ENCODE measurements around the gene ZNF488. TPM values are rescaled to one million over a fixed set of nuclear protein-coding genes. Genes with fewer than 3 reads are reported as not detected.

ZNF488 gene
- total RNA-seq, 1 donor: not detected

DNA sequence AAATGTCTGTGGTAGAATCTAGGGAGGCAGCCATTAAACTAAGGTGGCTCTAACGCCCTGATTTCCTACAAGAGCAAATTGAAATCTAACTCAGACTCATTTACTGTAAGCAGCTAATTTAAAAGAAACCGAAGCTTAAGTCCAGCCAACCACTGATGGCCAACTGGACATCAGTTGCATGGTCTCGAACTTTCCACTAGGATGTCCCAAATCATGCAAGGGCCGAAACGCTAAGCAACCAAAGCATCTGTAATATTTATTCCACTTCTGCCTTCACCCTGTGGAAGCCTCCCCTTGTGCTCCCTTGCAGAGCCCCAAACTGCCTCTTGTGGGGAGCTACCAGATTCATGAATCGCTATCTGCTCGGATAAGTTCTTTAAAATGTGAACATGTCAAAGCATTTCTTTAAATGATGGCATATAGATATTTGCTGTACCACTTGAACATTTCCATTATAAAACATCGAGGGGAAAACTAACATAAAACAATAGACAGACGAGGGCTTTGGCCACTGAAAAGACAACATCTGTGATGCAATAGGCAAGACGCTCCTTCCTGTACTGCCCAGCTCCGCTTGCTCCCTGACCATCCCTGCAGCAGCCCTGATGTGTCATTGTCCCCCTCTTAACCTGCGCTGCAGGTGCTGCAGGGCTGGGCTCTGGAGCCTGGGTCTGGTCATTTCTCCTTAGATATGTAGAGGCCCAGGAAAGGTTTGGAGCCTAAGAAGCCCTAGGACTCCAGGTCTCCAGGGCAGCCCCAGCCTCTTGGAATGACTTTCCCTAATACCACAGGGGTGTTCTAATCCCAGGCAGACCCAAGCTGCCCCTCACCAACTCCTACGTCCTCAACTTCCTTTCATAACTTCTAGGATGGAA lies 38.9 kb downstream of the ZNF488 start:
- no peaks in the 10 kb centered on the region for H3K4me1 ChIP-seq (ENCODE audit: insufficient read depth, low read length)
- no peaks in the 10 kb centered on the region for H3K9me3 ChIP-seq (ENCODE audit: low read depth, low read length)
- no peaks in the 10 kb centered on the region for H3K27me3 ChIP-seq (ENCODE audit: insufficient read depth, low read length)
- no peak overlapping the region for H3K4me3 ChIP-seq (ENCODE audit: low read length)

DNA sequence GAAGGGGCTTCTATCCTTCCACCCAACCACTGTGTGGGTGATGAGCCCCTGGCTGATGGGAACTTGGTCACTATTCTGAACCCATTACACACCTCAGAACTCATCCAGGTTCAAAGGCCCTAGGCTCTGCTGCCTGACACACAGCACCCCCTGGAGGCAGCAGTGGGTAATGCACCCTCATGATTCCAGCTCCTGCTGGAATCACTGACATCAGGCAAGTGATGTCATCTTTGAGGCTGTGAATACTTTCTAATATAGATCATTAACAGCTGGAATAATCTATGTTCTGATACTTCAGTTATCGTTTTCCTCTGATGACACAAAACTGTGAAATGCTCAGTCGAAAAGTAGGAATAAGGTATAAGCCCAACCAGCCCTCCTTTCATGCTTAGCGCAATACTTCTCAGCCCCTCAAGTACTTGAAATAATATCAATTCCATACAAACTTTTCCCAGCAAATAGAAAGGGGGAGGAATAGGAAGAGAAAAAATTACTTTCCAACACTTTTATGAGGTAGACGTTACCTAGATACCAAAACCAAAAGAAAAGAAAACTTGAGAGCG lies 43.4 kb downstream of the ZNF488 start:
- Histone ChIP-seq H3K4me3 (ENCODE audit: low read length) (no peak overlapping the region), H3K27me3 (ENCODE audit: insufficient read depth, low read length) (no peaks in the 10 kb centered on the region), H3K4me1 (ENCODE audit: insufficient read depth, low read length) (no peaks in the 10 kb centered on the region), H3K9me3 (ENCODE audit: low read depth, low read length) (no peaks in the 10 kb centered on the region)

DNA sequence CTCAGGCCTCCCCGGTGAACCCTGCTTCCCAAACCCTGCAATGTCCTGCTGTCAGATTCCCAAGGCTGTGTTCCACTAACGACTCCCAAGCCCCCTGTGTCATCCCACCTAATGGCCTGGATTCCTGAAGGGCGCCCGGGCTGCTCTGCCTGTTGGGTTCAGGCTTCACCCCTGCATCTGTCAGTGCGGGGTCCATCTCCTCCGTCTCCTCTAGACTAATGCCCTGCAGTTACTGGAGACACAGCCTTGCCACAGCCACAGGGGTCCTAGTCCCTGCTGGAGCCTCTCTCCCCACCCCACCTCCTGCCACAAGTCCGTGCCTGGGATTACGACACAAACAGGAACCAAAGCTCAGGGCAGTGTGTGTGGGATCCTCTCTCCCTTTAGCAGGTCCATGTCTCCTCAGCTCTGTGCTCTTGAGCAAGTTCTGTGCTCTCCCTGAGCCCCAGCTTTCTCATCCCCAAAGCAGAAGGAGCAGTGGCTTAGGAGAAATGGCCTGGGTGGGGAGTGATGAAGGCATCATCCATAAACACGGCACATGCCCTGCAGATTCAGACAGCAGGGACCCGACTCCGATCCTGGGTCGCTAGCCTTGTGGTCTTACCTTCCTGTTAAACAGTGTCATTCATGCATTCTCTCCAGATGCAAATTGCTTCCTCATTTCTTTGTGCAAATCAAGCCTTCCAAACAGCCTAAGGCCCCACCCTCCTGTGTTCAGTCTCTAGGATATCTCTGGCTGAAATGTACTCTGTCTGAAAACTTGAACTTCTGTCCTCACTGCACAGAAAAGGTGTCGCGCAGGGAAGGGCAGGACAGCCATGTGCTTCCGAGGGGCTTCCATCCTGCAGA lies 44.1 kb downstream of the ZNF488 start:
- H3K9me3 ChIP-seq (ENCODE audit: low read depth, low read length): no peaks in the 10 kb centered on the region
- no peaks in the 10 kb centered on the region for H3K27me3 ChIP-seq (ENCODE audit: insufficient read depth, low read length)
- H3K4me1 ChIP-seq (ENCODE audit: insufficient read depth, low read length): no peaks in the 10 kb centered on the region
- no peak overlapping the region for H3K4me3 ChIP-seq (ENCODE audit: low read length)

DNA sequence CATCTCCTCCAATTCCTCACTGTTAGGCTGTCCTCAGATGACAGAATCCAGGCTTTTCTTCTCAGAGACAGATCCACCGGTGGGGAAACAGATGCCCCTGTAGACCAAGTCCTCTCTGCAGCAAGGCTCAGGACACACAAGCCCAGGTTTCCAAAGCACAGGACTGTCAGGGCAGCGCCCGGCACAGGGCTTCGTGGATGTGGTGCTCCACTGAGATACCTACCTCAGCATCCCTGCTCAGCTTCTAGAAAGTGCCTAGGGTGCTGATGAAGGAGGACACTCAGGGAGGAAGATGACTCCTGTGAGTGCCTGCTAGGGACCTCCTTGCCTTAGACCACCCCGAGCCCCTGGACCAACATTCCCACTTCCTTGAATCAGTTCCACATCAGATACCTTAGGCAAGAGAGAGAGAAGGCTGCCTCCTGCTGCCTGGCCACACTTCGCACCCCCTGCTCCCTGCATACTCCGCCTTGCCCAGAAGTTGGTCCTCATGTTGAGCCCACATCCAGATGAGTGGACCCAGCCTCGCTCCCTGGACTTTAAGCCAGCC lies 44.8 kb downstream of the ZNF488 start:
- Histone ChIP-seq H3K27me3 (ENCODE audit: insufficient read depth, low read length) (no peaks in the 10 kb centered on the region), H3K9me3 (ENCODE audit: low read depth, low read length) (no peaks in the 10 kb centered on the region), H3K4me1 (ENCODE audit: insufficient read depth, low read length) (no peaks in the 10 kb centered on the region), H3K4me3 (ENCODE audit: low read length) (no peak overlapping the region)

DNA sequence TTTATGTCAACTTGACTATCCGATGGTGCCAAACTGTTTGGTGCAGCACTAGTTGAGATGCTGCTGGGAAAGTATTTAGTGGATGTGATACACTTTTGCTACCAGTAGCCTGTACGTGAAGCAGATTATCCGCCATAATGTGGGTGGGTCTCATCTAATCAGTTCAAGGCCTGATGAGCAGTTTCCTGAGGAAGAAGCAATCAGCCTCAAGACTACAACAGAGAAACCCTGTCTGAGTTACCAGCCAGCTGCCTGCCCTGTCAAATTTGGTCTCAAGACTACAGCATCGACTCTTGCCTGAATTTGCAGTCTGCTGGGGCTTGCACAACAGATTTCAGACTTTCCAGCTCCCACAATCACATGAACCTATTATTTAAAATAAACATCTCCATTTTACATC lies 46.8 kb downstream of the ZNF488 start:
- Histone ChIP-seq H3K4me3 (ENCODE audit: low read length) (no peak overlapping the region), H3K27me3 (ENCODE audit: insufficient read depth, low read length) (no peaks in the 10 kb centered on the region), H3K4me1 (ENCODE audit: insufficient read depth, low read length) (no peaks in the 10 kb centered on the region), H3K9me3 (ENCODE audit: low read depth, low read length) (no peaks in the 10 kb centered on the region)

DNA sequence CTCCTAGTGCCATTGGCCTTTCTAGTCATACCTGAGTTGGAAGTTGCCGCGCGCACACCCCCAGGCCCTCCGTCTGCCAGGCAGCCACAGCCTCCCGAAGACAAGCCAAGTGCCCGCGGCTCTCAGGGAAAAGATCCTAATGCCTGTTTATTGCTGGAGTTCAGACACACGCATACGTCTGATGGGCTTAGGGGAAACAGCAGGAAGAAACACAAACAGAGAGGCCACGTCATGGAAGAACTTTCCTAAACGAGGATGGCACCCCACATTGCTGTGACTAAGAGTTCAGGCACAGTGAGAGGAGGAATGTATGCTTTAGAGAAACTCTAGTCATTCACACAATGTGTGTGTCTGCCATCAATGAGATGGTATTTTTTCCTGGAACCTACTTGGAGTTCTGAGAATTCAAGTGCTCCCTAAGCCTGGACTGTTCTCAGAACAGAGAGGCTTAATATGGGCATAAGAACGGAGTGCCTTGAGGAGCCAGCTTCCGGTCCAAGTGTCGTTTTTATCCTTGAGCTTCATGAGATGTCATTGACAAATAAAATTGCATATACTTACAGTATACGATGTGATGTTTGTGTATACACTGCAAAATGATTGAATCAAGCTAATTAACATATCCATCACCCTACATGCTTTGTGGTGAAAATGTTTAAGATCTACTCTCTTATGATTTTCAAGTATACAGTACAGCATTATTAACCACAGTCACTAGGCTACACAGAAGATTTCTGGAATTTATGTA lies 47.5 kb downstream of the ZNF488 start:
- Histone ChIP-seq H3K4me1 (ENCODE audit: insufficient read depth, low read length) (no peaks in the 10 kb centered on the region), H3K27me3 (ENCODE audit: insufficient read depth, low read length) (no peaks in the 10 kb centered on the region), H3K9me3 (ENCODE audit: low read depth, low read length) (no peaks in the 10 kb centered on the region), H3K4me3 (ENCODE audit: low read length) (no peak overlapping the region)

DNA sequence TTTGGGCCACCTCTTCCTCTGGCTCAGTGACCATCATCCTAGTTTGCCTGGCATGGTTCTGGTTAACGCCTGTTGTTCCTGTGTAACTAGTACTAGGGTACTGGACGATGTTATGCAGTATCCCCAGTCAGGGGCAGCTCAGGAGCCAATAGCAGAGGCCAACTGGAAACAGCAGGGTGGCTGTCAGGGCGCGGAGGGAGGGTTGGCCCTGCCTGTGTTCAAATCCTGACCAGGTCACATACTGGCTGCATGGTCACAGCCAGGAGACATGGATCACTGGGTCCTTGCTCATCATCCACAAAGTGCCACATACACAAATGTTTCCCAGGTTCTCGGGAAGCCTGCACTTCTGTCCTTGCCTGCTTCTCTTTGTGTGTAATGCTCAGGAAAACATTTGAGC lies 48.2 kb downstream of the ZNF488 start:
- Histone ChIP-seq H3K9me3 (ENCODE audit: low read depth, low read length) (no peaks in the 10 kb centered on the region), H3K27me3 (ENCODE audit: insufficient read depth, low read length) (no peaks in the 10 kb centered on the region), H3K4me1 (ENCODE audit: insufficient read depth, low read length) (no peaks in the 10 kb centered on the region), H3K4me3 (ENCODE audit: low read length) (no peak overlapping the region)

DNA sequence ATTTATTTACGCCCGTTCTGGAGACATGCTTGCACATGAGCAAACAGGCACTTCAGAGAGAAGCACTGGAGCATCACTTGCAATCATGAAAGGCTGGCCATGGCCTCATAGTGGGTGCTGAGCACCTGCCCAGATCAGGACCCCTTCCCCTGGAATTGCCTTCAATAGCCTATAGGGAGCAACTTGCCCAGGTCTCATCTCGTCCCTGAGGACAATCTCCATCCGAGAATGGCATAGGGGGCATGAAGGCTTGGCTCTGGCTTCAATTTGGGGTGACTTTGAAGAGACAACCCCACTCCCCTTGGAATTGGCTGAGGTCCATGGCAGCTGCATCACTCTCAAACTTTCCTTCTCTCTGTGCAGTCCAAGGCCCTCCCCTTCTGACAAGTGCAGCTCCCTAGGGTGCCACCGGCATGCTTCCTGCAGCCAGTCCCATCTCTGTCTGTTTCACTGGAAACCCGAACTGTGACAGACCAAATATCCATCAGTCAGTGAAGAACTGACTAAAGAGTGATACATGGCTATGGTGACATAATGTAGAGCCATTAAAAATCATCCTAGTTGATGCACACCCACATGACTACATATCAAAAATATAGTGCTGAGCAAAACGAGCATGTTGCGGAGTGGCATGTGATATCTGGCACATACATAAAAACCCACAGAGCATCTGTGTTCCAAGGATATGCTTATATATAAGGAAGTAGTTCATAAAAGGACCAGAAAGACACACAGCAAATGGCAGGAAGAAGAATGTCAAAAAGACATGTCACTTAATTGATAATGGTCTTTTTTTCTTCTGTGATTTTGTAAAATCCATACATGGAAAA lies 49.4 kb downstream of the ZNF488 start:
- Histone ChIP-seq H3K4me1 (ENCODE audit: insufficient read depth, low read length) (no peaks in the 10 kb centered on the region), H3K9me3 (ENCODE audit: low read depth, low read length) (no peaks in the 10 kb centered on the region), H3K27me3 (ENCODE audit: insufficient read depth, low read length) (no peaks in the 10 kb centered on the region), H3K4me3 (ENCODE audit: low read length) (no peak overlapping the region)

DNA sequence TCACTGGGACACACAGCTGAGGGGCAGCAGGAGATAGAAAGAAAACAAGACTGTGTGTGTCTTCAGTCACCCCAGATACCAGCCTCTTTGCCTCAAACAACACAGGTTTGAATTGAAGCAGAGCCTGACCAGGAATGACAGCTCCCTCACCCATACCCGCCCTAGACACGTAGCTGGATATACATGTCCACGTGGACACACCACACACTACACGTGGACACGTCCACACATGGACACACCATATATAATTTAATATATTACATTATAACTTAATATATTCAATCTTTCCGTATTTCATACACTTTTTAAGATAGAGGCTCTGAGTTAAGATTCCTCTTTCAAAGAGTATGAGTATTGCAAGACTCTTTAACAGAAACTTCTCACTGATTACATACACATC lies 50.6 kb downstream of the ZNF488 start:
- Histone ChIP-seq H3K4me1 (ENCODE audit: insufficient read depth, low read length) (no peaks in the 10 kb centered on the region), H3K27me3 (ENCODE audit: insufficient read depth, low read length) (no peaks in the 10 kb centered on the region), H3K9me3 (ENCODE audit: low read depth, low read length) (no peaks in the 10 kb centered on the region), H3K4me3 (ENCODE audit: low read length) (no peak overlapping the region)

DNA sequence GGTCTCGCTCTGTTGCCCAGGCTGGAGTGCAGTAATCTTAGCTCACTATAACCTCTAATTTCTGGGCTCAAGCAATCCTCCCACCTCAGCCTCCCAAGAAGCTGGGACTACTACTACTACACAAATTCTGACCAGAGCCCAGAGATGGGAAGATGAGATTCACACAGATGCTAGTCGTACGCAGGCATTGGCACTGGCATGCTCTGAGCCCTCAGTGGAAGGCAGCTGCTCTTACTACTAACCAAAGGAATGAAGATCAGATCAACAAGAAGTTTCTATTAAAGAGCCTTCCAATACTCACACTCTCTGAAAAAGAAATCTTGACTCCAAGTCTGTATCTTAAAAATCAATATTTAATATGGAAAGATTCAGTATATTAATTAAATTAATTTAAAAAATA lies 51.1 kb downstream of the ZNF488 start:
- H3K4me3 ChIP-seq (ENCODE audit: low read length): no peak overlapping the region
- H3K4me1 ChIP-seq (ENCODE audit: insufficient read depth, low read length): no peaks in the 10 kb centered on the region
- H3K9me3 ChIP-seq (ENCODE audit: low read depth, low read length): no peaks in the 10 kb centered on the region
- no peaks in the 10 kb centered on the region for H3K27me3 ChIP-seq (ENCODE audit: insufficient read depth, low read length)

DNA sequence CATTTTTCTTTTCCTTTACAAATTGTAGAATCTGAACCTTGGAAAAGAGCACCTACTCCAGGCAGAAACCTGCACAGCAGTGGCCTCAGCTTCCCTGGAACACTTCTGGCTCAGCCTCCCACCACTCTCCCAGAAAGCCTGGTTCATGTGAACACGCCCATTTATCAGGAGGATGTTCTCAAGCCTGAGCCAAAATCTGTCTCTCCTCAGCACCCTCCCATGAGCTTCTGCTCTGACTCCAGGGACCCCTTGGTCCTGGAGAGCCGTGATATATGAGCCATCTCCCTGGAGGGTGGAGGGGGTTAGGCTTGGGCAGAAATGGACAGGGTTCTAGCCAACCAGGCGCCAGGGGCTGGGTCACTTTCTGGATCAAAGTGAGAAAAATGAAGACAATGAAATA lies 51.7 kb downstream of the ZNF488 start:
- Histone ChIP-seq H3K27me3 (ENCODE audit: insufficient read depth, low read length) (no peaks in the 10 kb centered on the region), H3K4me1 (ENCODE audit: insufficient read depth, low read length) (no peaks in the 10 kb centered on the region), H3K9me3 (ENCODE audit: low read depth, low read length) (no peaks in the 10 kb centered on the region), H3K4me3 (ENCODE audit: low read length) (no peak overlapping the region)

DNA sequence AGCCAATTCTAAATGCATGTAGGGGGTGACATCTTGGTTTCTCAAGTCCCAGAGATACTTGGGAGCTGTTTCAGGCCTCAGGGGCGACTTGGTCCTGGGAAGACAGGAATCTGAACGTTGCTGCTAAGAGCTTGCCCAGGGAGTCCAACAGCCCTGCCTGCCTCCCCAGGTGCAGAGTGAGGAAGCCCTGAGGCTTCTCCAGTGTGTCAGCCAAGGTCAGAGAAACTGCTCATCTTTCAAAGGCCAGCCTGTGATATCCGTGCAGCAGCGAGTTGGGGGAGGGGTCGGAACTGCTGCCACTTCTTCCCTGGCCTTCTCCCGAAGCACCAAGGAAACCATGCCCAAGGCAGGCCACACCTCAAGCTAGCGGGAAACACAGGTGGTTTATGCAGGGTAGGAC lies 52.1 kb downstream of the ZNF488 start:
- Histone ChIP-seq H3K9me3 (ENCODE audit: low read depth, low read length) (no peaks in the 10 kb centered on the region), H3K4me1 (ENCODE audit: insufficient read depth, low read length) (no peaks in the 10 kb centered on the region), H3K4me3 (ENCODE audit: low read length) (no peak overlapping the region), H3K27me3 (ENCODE audit: insufficient read depth, low read length) (no peaks in the 10 kb centered on the region)

DNA sequence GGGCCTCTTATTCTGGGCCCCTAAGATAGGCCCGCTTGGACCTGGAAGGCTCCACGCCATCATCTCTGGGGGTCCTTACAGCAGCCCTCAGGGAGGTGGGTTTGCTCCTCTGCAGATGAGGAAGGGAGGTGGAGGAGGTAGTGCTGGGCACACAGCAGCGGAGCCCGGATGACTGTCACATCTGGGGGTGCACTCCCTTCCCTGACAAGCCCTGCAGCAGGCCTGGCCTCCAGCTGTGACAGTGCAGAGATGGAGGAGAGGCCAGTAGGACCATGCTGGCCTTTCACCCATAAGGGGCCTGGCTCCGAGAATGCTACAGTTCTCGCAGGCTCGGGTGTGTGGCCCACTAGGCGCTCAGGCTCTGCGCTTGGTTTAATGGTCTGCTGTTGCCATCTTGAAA lies 52.6 kb downstream of the ZNF488 start:
- Histone ChIP-seq H3K4me1 (ENCODE audit: insufficient read depth, low read length) (no peaks in the 10 kb centered on the region), H3K9me3 (ENCODE audit: low read depth, low read length) (no peaks in the 10 kb centered on the region), H3K27me3 (ENCODE audit: insufficient read depth, low read length) (no peaks in the 10 kb centered on the region), H3K4me3 (ENCODE audit: low read length) (no peak overlapping the region)

DNA sequence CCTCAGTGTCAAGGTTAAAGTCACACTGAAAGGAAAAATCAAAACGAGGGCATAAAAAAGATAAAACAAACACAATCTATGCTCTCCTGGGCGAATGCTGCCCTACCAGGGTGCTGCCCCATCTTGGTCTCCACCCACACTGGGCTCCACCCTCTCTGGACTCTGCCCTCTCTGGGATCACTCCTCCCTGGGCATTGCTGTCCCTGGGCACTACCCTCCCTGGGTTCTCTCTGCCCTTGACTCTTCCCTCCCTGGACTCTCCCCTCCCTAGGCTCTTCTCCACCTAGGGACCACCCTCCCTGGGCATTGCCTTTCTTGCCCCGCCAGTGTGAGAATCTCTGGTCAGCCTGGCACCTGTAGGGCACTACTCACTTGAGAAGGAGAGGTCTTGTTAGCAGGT lies 53.3 kb downstream of the ZNF488 start:
- Histone ChIP-seq H3K9me3 (ENCODE audit: low read depth, low read length) (no peaks in the 10 kb centered on the region), H3K4me3 (ENCODE audit: low read length) (no peak overlapping the region), H3K4me1 (ENCODE audit: insufficient read depth, low read length) (no peaks in the 10 kb centered on the region), H3K27me3 (ENCODE audit: insufficient read depth, low read length) (no peaks in the 10 kb centered on the region)
